Ascending aorta (tissue), 2 donors: ENCODE measurements around the gene NKAPL. TPM values are rescaled to one million over a fixed set of nuclear protein-coding genes. Genes with fewer than 3 reads are reported as not detected.

ENCODE experiments used
- DNase-seq, 2 donors: peaks; one replicate each; pipeline ENCODE4 v3.0.0-alpha.2; 2019; ENCODE audit warnings: low spot score in 2 of 2
- H3K27ac ChIP-seq, 2 donors: fragments of 200-600 bp; sonication (generic); one replicate each; pipeline ENCODE4 v1.5.1; 2016 to 2017; ENCODE audit warnings: mild to moderate bottlenecking in 1 of 2
- H3K27me3 ChIP-seq: fragments of 200-600 bp; sonication (generic); one replicate; pipeline ENCODE4 v1.5.1; 2017
- H3K36me3 ChIP-seq, 2 donors: fragments of 200-600 bp; sonication (generic); one replicate each; pipeline ENCODE4 v1.5.1; 2016
- H3K4me1 ChIP-seq, 2 donors: fragments of 200-600 bp; sonication (generic); one replicate each; pipeline ENCODE4 v1.5.1; 2016 to 2017; ENCODE audit warnings: mild to moderate bottlenecking in 1 of 2
- H3K4me3 ChIP-seq, 2 donors: fragments of 200-600 bp; sonication (generic); one replicate each; pipeline ENCODE4 v1.5.1; 2016 to 2017; ENCODE audit warnings: mild to moderate bottlenecking in 1 of 2
- H3K9me3 ChIP-seq, 2 donors: fragments of 200-600 bp; sonication (generic); one replicate each; pipeline ENCODE4 v1.5.1; 2016
- CTCF ChIP-seq, 3 experiments: fragments of 200-600 bp in 2 of 3; fragments of 450-650 bp in 1 of 3; sonication (generic) in 2 of 3; IDR thresholded peaks; one replicate each; pipeline ENCODE4 v1.5.1; 2016 to 2019; ENCODE audit warnings: antibody characterized with exemption in 3 of 3, mild to moderate bottlenecking in 1 of 3, moderate library complexity in 1 of 3
- intact Hi-C: fragments of 100-400 bp; cut with DNase I; formaldehyde crosslinking; loops from one replicate; pipeline ENCODE4 v1.15.1; 2023
- total RNA-seq: library from RNA; depleted of rRNA; stranded (reverse); fragments of >200 nt; gene quantifications from one replicate; pipeline ENCODE4 v1.1.0, GENCODE V29; 2016

Gene NKAPL
- total RNA-seq, 1 donor from 2014 or later = not detected

- intact Hi-C loops = loop anchor here (10.0 kb wide), 1 partner anchor 1801 kb away; the partner anchor contains the start of genes POLR1H and PPP1R11
- Histone ChIP-seq H3K4me3 (no peak overlapping the region), H3K36me3 (no peaks in the 10 kb centered on the region), H3K4me1 (peaks cover 0 to 14% of the 10 kb centered on the region in 2 donors), H3K9me3 (peaks cover 0 to 22% of the 10 kb centered on the region in 2 donors), H3K27me3 (no peaks in the 10 kb centered on the region), H3K27ac (no peak overlapping the region)
- DNase-seq = no peak
- no peak for TF ChIP-seq CTCF (IDR thresholded peaks at IDR 0.05)
Measured at GRCh38 chr6:28263922-28264321, 4.8 kb downstream of the NKAPL start.

DNA sequence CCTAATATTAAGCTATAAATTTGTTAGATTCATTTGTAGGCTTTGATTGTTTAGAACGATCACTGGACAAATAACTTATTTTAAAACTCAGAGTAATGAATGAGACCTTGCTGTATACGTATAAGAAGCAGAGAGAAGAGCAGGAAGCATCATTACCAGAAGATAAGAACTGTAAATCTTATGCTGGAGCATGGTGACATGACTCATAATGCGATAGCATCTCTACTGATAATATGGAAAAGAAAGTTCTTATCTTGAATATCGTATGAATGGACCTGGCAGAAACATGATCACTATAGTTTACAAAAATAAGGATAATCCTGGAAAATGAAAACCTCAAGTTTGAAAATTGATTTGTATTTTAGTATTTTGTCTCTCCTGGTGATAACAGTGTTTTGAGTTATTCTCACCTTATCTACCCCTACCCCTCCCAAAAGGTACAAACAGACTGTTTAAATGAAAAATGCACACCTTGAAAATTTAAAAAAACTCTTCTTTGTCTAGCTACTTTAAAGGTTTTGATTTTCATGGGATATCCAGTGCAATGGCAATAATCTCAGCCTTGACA lies 5.8 kb downstream of the NKAPL start:
- intact Hi-C loops = loop anchor here (5.0 to 10.0 kb wide), 3 partner anchors 38 to 1800 kb away; partner anchors contain the start of genes POLR1H, PPP1R11 and ZSCAN9
- no peak overlapping the region for H3K4me3 ChIP-seq

DNA sequence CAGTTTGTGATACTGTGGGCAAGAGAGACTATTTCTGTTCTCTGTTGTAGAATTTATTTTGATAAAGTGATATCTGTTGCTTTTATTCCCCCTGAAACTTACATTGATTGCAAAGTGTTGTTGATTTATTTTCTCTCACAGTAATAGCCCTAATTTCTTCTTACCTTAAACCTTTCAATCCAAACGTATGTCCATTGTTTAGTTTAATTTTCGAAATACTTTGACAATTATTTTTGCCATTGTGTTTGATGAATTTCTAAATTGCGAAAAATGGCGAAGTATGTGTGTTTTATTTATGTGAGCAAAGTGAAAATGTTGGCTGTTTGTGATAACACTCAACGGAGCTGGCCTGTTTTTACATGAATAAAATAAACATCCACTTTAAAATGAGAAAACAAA lies 7.5 kb downstream of the NKAPL start:
- peak overlapping the region; percentile 70 to 80 for H3K4me3 ChIP-seq
- DNase-seq = no peak
- peak overlapping the region; percentile 76 to 82 for H3K27ac ChIP-seq
- no peak for TF ChIP-seq CTCF (IDR thresholded peaks at IDR 0.05)
- intact Hi-C loops = loop anchor here (2.0 to 10.0 kb wide), 6 partner anchors 39 to 1798 kb away; partner anchors contain the start of genes POLR1H, PPP1R11, ZNF165 and ZSCAN9
- H3K27me3 ChIP-seq = no peaks in the 10 kb centered on the region
- no peaks in the 10 kb centered on the region for H3K36me3 ChIP-seq
- peaks cover 0 to 15% of the 10 kb centered on the region in 2 donors for H3K4me1 ChIP-seq
- no peaks in the 10 kb centered on the region for H3K9me3 ChIP-seq

More for the DNA sequence above, 5.8 kb downstream of the NKAPL start:
- H3K27ac ChIP-seq = no peak overlapping the region
- no peak for TF ChIP-seq CTCF (IDR thresholded peaks at IDR 0.05)
- H3K27me3 ChIP-seq = no peaks in the 10 kb centered on the region
- no peaks in the 10 kb centered on the region for H3K36me3 ChIP-seq
- peaks cover 0 to 13% of the 10 kb centered on the region in 2 donors for H3K9me3 ChIP-seq
- DNase-seq = no peak
- H3K4me1 ChIP-seq = peaks cover 0 to 15% of the 10 kb centered on the region in 2 donors

GRCh38 chr6:28266962-28267694 lies 8.0 kb downstream of the NKAPL start, which contains the start of gene ZSCAN26:
TSS of gene ZSCAN26 (plus strand) at chr6:28267143. CDS start at chr6:28271920, 4,777 bp downstream.
- Histone ChIP-seq H3K27ac (peak within 1 kb of the TSS; percentile 76 to 82), H3K4me1 (peaks cover 0 to 15% of the 10 kb centered on the region in 2 donors), H3K9me3 (no peaks in the 10 kb centered on the region), H3K4me3 (peak within 1 kb of the TSS; percentile 70 to 80), H3K27me3 (no peaks in the 10 kb centered on the region), H3K36me3 (peaks cover 3 to 5% of the 10 kb centered on the region in 2 donors)
- TF ChIP-seq CTCF (IDR thresholded peaks at IDR 0.05) = no peak
- intact Hi-C loops = loop anchor here (2.0 to 10.0 kb wide), 6 partner anchors 40 to 1798 kb away; partner anchors contain the start of genes POLR1H, PPP1R11, ZNF165 and ZSCAN9
- DNase-seq = peak; percentile 21 to 89

DNA sequence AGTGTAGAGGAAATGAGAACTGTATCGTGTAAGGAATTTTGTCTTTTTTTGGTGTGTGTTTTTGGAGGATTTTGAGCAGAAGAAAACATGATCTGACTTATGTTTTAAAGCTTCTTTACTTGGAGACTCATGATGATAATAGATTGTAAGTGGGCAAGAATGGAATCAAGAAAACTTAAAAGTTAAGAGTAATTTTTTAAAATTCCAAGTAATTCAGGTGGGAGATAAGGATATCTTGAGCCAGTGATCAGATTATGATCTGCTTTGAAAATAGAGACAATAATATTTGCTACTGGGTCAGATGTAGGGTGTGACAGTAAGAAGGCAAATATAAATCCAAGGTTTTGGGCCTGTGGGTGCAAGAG lies 8.6 kb downstream of the NKAPL start:
- Histone ChIP-seq H3K27me3 (no peaks in the 10 kb centered on the region), H3K9me3 (no peaks in the 10 kb centered on the region), H3K4me1 (peaks cover 0 to 15% of the 10 kb centered on the region in 2 donors), H3K36me3 (peaks cover 8 to 11% of the 10 kb centered on the region in 2 donors), H3K27ac (peak overlapping the region in 1 of 2 donors; percentile 76), H3K4me3 (peak overlapping the region; percentile 70 to 80)
- DNase-seq = no peak
- TF ChIP-seq CTCF (IDR thresholded peaks at IDR 0.05) = no peak
- intact Hi-C loops = loop anchor here (2.0 to 10.0 kb wide), 6 partner anchors 40 to 1797 kb away; partner anchors contain the start of genes POLR1H, PPP1R11, ZNF165 and ZSCAN9
